Activated T-cell treated with anti-CD3 and anti-CD28 coated beads for 1 hour (primary cell): ENCODE results near the gene ATP2A3.
A peak's percentile ranks its signal among the peaks of the same experiment; 100 is the strongest.

Experiments
- DNase-seq: peaks from one replicate; pipeline ENCODE4 v3.0.0-alpha.2; 2020; ENCODE audit warnings: low read depth

ATP2A3 gene

GRCh38 chr17:3972931-3973330 is 8.7 kb upstream of the ATP2A3 start:
- no peak for DNase-seq

- DNase-seq, result no peak
Measured at GRCh38 chr17:3972281-3972731, 8.1 kb upstream of the ATP2A3 start.

- no peak for DNase-seq
Measured at GRCh38 chr17:3970668-3971067, 6.4 kb upstream of the ATP2A3 start.

- no peak for DNase-seq
Measured at GRCh38 chr17:3969963-3970362, 5.7 kb upstream of the ATP2A3 start.

GRCh38 chr17:3968886-3969524 is 4.8 kb upstream of the ATP2A3 start:
- no peak for DNase-seq

- no peak for DNase-seq
Measured at GRCh38 chr17:3968015-3968414, 3.8 kb upstream of the ATP2A3 start.

- DNase-seq, result no peak
Measured at GRCh38 chr17:3966720-3967363, 2.6 kb upstream of the ATP2A3 start.

GRCh38 chr17:3965118-3965800 is 1.0 kb upstream of the ATP2A3 start:
- DNase-seq, result peak; percentile 52

- peak; percentile 52 for DNase-seq
Measured at GRCh38 chr17:3963237-3964201, 718 bp downstream of the ATP2A3 start.

GRCh38 chr17:3962965-3963236 is 1.3 kb downstream of the ATP2A3 start:
- no peak for DNase-seq

- no peak for DNase-seq
Measured at GRCh38 chr17:3962217-3962964, 1.8 kb downstream of the ATP2A3 start.

- no peak for DNase-seq
Measured at GRCh38 chr17:3961564-3962047, 2.6 kb downstream of the ATP2A3 start.

- no peak for DNase-seq
Measured at GRCh38 chr17:3960764-3961163, 3.5 kb downstream of the ATP2A3 start.

- no peak for DNase-seq
Measured at GRCh38 chr17:3959921-3960601, 4.2 kb downstream of the ATP2A3 start.

GRCh38 chr17:3959295-3959899 is 4.8 kb downstream of the ATP2A3 start:
- DNase-seq, result no peak

GRCh38 chr17:3957735-3958599 is 6.3 kb downstream of the ATP2A3 start:
- DNase-seq, result no peak

- DNase-seq, result no peak
Measured at GRCh38 chr17:3956983-3957382, 7.3 kb downstream of the ATP2A3 start.

- no peak for DNase-seq
Measured at GRCh38 chr17:3956327-3956957, 7.8 kb downstream of the ATP2A3 start.

GRCh38 chr17:3955673-3955988 is 8.6 kb downstream of the ATP2A3 start:
- DNase-seq, result no peak
